ENCODE results near the gene SRSF2.
"Not testable (repeated sequence)": the region's sequence is repeated elsewhere in the genome, so short reads cannot be mapped to it uniquely, and the experiment has no call there.

Gene SRSF2

DNA sequence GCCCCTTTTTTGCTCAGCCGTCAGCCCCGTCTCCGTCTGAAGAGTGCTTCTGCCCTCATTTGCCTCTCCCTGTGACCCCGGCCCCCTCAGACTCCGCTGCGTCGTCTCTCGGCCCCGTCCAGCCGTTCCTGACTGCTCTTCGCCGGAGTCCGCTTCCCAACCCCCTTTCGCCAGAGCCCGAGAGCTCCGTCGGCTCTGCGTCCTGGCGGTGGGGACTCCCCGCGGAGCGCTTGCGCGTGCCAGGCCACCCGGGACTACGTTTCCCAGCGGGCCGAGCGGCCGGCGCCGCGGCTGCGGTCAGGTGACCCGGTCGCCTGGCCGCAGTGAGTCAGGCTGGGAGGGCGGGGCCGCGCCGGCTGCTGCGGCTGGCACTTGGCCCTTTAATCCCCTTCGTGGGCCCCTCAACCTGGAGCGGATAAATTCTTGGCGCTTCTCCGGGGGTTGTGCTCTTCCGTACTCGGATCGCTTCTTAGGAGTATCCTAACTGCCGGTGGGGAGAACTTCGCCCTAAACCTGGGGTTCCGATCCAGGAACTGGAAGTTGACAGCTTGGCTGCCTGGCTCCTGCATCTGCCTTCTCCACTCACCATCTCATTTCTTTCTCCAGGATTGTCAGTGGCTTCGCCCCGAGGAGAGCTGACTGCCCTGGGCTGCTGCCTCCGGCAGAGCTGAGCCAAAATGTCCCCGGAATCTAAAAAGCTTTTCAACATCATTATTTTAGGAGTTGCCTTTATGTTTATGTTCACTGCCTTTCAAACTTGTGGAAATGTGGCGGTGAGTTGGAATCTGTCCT lies 741 bp upstream of the SRSF2 start, which contains the start of gene MFSD11:
Gene MFSD11 (plus strand): TSS at position 444 of the 792 bp plus-strand sequence. CDS start 234 bp downstream, at position 678.
- DNase-seq, result peak; percentile 90 to 94

DNA sequence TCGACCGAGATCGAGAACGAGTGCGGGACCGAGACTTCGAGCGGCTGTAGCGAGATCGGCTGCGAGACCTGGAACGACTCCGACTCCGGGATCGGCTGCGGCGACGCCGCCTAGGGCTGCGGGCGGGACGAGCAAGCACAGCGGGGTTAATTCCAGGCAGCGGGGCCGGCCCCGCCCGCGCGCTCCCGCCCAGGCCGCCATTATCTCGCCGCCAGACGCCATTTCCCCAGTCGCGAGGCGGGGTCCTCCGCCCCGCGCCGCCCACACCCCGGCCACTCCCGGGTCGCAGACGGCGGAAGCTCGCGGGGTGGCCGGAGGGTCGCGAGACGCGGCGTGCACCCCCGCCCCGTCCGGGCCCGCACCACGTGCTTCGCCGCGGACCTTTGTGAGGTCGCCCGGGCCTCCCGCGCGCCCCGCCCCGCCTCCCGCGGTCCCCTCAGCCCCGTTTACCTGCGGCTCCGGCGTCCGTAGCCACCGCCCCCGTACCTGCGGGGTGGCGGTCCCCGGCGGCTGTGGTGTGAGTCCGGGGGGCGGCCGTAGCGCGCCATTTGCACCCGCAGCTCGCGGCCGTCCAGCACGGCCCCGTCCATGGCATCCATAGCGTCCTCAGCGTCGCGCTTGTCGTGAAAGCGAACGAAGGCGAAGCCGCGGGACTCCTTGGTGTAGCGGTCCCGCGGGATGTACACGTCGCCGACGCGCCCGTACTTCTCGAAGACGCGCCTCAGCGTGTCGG lies 616 bp downstream of the SRSF2 start:
- DNase-seq, result peak; percentile 64 to 82

DNA sequence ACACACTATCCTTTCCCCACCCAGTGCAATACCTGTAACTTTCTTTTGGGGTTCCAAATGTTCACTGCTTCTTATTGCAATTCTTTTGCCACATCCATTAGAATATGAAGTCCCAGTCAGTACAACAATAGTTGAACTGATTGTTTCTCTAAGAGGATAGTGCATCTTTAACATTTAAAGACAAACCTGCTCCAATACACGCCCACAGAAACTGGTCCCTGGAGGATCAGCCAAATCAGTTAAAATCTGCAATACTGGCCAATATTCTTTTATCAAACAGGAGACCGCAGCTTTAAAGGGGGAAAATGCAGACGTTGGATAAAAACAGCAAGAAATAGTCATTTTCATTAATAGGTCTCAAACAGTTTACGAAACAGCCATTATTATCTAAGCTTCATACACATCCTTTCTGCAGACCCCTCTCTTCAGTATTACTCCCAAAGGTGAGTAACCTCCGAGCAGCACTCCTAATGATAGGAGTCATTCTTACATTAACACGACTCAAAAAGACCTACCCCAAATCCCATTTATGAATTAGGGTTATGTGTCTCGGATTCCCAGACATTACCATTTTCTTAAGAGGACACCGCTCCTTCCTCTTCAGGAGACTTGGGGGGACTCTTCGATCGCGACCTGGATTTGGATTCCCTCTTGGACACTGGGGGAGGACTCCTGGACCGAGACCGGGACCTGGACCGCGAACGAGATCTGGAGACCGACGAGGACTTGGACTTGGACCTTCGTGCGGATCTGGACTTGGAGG lies 1.4 kb downstream of the SRSF2 start:
- DNase-seq, result no peak

DNA sequence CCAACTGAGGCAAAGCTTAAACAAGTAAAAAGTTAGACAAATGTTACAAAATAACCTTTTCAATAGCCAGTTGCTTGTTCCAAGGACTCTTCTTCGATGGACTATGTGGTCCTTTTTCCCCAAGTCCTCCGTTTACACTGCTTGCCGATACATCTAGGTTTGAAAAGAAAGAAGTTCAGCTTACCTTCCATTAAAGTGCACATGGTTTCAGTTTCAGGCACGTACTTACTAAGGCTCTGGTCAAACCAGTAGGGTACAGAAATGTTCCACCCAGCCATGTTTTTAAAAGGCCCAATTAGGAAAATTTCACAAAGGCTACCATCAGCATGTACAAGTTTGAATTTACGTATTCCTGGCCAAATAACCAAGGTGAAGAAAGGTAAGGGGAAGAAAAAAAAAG lies 2.1 kb downstream of the SRSF2 start:
- peak in 1 of 2 donors; percentile 23 for DNase-seq

DNA sequence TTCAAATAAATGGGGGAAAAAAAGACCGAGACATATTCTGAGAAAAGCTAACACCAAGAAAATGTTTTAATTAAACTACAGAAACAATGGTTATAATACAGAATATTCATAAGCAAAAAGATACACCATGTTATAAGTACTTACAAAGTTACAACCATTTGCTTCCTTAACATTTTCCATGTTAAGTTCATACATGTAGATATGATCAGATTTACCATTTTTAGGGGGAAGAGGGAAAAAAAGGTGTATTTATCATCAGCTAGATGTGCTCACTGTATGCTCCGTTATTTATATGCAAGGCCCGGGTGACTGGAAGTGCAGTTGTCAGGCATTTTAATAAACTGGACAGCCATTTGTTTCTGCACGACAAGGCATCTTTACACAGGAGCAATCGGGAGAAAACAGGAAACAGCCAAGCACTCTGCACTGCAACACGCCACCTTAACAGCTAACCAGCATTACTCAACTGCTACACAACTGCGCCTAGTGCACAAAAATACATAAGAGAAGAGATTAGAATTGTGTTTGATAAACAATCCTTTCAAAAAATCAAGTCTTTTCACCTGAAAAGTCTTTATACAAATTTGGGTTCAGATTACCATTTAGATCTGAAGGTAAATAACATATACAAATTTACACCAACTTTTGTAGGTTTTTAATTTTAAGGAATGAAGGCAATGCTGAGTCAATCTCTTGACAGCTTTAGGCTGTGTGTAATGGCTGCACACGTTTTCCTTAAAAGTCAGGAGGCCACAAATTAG lies 2.9 kb downstream of the SRSF2 start:
- DNase-seq, result peak; percentile 62 to 66

DNA sequence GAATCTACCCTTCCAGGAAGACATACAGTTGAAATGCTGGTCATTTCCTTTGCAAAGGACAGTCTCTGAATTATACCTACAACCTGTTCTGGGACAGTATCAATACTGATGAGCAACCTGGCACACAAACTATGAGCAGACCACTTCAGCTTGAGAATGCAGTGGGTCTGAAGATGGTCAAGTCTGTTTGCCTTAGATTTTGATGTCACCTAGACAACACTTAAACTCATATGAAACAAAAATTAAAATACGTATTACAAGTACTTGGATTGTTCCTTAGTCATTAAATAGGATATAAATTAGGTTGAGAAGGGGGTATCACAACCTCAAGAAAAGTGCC lies 3.5 kb downstream of the SRSF2 start:
- DNase-seq, result no peak

DNA sequence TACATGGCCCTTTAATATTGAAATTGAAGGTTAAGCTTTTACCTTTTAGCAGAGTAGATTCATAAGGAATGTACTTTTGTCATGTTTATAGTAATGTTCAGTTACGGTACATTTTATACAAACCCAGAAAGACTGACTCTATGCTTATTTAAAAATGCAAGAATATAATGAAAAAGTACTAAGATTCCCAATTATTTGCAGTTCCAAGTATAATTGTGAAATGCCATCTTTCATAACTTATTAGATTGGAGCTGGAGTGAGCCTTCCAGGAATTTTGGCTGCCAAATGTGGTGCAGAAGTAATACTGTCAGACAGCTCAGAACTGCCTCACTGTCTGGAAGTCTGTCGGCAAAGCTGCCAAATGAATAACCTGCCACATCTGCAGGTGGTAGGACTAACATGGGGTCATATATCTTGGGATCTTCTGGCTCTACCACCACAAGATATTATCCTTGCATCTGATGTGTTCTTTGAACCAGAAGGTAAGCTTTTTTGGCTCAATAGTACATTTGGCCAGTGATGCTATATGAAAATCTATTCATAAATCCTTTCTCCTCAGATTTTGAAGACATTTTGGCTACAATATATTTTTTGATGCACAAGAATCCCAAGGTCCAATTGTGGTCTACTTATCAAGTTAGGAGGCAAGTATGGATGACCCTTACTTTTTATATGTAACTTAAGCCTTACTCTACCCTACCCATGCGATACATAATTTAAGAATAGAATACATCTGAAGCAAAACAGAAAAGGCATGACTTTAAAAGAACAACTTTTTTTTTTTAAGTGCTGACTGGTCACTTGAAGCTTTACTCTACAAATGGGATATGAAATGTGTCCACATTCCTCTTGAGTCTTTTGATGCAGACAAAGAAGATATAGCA lies 4.2 kb downstream of the SRSF2 start:
- DNase-seq, result no peak

DNA sequence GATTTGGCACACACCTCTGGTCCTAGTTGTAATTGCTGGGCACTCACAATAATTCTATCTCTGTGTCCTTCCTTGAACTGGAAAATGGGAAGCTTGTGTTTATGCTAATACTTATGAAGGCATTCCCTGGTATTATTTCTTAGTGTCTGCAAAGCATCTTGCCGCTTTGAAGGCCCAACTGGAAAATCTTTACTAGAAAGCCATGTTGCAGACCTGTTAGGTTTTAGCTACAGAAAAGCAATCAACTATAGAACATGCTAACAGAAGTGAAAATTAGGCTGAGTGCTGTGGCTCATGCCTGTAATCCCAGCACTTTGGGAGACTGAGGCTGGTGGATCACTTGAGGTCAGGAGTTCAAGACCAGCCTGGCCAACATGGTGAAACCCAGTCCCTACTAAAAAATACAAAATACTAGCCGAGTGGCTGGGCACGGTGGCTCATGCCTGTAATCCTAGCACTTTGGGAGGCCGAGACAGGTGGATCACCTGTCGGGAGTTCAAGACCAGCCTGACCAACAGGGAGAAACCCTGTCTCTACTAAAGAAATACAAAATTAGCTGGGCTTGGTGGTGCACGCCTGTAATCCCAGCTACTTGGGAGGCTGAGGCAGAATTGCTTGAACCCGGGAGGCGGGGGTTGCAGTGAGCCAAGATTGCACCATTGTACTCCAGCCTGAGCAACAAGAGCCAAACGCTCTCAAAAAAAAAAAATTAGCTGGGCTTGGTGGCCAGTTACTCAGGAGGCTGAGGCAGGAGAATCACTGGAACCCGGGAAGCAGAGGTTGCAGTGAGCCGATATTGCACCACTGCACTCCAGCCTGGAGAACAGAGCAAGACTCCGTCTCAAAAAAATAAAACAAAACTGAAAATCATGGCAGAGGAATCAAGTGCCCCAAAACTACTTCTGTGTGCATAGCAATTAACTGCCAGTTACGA lies 5.1 kb downstream of the SRSF2 start:
- DNase-seq, result not testable (repeated sequence)

DNA sequence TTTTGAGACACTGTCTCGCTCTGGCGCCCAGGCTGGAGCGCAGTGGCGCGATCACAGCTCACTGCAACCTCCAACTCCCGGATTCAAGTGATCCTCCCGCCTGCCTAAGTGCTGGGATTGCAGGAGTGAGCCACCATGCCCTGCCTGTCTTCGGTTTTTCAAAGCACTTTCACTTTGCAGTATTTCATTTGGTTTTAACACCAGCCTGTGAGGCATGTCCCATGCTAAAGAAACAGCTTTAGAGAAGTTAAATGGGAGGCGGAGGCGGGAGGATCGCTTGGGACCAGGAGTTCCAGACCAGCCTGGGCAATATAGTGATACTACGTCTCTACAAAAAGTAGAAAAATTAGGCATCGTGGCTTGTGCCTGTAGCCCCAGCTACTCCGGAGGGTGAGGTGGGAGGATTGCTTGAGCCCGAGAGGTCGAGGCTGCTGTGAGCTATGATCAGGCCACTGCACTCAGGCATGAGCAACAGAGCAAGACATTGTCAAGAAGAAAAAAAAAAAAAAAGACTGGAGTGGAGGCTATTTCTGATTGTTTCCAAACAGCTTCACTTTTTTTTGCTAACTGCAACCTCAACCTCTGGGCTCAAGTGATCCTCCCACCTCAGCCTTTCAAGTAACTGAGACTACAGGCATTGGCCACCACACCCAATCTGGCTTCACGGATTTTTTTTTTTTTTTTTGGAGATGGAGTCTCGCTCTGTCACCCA lies 9.2 kb downstream of the SRSF2 start:
- DNase-seq, result peak; percentile 46 to 66

DNA sequence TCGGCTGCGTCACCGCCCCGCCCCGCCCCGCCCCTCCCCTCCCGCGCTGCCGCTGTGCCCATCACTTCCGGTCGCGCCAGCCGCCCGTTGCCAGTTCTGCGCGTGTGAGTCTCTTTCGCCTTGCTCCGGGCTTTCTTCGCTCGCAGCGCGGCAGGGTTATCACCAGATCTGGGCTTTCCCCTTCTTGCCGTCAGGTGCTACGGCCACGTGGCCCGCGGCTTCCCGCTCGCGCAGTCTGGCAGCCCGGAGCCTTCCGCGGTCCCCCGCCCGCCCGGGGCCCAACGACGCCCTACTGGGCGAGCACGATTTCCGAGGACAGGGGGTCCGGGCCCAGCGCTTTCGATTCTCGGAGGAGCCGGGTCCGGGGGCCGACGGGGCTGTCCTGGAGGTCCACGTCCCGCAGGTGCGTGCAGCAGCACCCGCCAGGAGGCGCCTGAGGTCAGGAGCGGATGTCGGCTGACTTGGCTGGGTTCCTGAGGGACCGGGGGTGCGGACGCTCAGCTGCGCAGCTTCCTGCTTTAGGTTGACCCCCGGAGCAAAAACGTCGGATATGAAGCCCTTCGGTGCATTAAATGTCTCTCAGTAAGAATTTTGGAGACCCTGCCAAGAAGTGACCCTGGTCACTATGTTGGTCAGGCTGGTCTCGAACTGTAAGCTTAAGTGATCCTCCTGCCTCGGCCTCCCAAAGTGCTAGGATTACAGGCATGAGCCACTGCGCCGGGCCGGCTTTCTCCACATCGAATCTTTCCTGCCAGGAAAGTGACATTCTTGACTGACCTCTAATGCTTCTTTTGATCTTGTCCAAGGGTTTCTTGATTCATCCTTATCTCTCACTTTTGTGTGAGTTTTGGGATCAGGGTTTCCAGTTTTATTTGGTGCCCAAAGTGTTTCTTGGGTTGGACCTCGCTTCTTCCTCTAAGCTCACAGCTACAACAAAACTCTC lies 10.1 kb downstream of the SRSF2 start, which contains the start of gene METTL23:
Gene METTL23 (plus strand): TSS at position 64 of the 943 bp plus-strand sequence. CDS start 2,872 bp downstream, outside the sequence.
- peak; percentile 58 to 76 for DNase-seq

DNA sequence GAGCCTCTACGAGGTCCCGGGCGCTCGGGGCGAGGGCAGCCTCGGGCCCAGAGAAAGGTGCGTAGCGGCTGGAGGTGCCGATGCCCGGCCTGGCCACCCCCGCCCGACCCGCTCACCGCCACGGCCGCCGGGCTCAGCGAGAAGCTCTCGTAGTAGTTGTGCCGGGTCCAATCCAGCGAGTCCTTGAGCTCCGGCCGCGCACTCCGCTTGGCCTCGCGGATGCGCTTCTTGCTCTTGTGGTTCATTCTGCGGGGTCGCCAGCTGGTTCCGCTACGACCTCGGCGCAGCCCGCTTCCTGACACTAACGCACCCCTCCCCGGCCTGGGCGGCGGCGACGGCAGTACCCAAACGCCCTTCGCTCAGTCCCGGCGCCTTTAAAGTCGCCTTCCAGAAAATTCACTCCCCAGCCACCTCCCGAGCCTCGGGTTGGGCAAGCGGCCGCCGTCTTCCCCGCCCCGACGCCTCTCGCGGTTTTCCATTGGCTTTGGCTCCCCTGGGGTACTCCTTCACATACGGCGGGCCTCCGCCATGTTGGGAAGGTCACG lies 10.8 kb downstream of the SRSF2 start, which contains the start of gene JMJD6:
Gene JMJD6 (minus strand): TSS at position 376 of the 545 bp plus-strand sequence. CDS start 131 bp downstream, at position 245.
- peak; percentile 95 to 97 for DNase-seq

DNA sequence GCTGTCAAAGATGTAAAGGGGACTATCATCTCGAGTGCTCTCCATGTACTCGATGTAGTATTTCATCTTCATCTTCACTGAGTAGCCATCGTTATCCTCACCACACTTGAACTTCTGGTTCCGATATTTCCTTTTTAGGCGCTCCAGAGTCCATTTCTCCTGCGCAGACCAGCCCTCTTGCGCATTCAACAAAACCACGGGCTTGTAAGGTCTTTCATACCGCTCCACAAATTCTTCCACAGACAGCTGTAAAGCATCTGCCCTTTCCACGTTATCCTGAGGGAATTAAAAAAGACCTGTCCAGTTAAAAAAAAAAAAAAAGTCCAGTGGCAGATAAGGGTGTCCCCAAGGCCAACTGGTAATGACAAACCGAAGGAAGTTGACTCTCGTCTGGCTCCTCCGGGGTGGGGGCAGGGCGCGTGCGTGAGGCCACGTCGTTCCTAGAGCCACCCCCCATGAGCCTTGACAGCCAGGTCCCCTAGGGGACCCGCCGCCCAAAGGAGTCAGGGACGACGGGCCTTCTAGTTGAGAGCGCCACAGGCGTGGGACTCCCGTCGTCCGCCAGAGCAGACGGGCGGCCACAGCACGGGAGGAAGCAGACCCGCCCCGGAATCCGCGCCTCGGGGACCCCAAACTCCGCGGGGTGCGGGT lies 11.4 kb downstream of the SRSF2 start:
- peak; percentile 63 to 73 for DNase-seq

DNA sequence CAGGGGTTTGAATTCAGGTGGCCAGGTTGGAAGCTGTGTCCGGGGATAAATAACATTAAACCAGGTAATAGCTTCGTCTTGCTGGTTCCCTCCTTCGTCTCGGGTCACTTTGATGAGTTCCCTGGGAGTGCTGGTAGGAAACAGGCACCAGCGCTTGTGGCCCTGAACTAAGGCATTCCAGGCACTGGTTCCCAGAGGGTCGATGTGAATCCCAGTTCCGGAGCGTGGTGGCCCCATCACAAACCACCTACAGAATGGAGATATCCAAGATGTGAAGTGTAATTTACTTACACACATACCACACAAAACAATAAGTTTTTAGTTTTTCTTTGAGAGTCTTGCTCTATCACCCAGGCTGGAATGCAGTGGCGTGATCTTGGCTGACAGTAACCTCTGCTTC lies 13.3 kb downstream of the SRSF2 start:
- no peak for DNase-seq

DNA sequence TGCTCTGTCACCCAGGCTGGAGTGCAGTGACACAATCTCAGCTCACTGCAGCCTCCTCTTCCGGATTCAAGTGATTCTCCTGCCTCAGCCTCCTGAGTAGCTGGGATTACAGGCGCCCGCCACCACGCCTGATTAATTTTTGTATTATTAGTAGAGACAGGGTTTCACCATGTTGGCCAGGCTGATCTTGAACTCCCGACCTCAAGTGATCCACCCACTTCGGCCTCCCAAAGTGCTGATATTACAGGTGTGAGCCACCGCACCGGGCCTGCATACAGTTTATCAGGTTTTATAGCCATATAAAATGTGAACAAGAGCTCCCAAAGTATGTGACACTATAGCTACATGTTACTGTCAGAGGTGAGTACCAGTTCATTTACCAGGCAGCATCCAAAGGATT lies 14.2 kb downstream of the SRSF2 start:
- not testable (repeated sequence) for DNase-seq

DNA sequence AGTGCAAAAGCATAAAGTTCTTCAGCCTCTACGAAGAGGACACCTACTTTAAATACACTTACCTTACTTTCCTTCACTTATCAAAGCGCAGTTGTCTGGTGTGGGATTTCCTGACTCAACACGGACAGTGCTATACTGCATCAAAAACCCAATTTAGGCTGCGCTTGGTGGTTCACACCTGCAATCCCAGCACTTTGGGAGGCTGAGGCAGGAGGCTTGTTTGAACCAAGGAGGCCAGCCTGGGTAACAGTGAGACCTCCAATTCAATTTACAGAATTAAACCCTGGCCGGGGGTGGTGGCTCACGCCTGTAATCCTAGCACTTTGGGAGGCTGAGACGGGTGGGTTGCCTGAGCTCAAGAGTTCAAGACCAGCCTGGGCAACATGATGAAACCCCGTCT lies 14.9 kb downstream of the SRSF2 start:
- DNase-seq, result no peak

DNA sequence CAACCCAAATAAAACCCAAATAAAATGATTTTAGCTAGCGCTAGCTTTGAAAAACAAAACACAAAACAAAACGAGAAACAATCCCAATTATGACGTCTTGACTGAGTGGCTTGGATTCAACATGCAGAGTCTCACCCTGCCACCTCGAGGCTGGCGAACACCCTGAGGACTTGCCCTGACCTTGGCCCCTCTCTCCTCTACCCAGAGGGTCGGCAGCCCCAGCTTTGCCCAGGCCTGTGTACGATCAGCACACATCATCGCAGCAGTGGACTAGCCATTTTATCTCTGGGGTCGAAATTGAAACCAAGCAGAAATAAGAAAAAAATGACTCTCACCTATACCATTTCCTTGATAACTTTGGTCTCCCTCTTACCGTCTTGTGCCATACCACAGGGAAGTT lies 15.7 kb downstream of the SRSF2 start:
- no peak for DNase-seq

DNA sequence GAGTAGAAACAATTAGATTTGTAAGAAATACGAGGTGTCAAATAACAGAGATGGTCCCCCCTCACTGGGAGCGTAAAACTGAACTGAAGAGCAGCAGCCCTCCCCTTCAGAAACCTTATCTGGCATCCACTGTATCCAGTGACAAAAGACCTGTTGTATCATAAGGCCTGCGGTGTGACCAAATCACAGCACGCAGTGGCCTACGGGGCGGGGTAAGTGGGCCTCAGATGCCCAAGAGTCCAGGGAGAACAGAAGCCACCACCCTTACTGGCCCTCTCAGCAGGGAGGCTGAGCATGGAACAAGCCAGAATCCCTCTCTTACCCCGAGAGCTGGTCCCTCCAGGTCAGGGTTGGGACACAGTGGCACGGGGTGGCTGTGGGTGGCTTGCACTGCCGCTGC lies 16.2 kb downstream of the SRSF2 start:
- no peak for DNase-seq

All from inflammatory macrophage (primary cell).